GM08714 (cell line): ENCODE data around the gene ELMO1.

Source experiments
- H3K4me3 ChIP-seq: fragments of 200-500 bp; sonication (Bioruptor generic); 2 replicates; pipeline ENCODE4 v1.5.1; 2014; ENCODE audit warnings: mild to moderate bottlenecking, low read length, inconsistent platforms
- ZNF274 ChIP-seq: IDR thresholded peaks from 2 replicates; pipeline ENCODE4 v1.6.1; 2012; ENCODE audit warnings: mild to moderate bottlenecking, low read depth, low read length

Gene ELMO1

GRCh38 chr7:37193087-37193774 is 255.4 kb downstream of the ELMO1 start:
- H3K4me3 ChIP-seq, result no peak overlapping the region
- TF ChIP-seq ZNF274, result no peak

- no peak overlapping the region for H3K4me3 ChIP-seq
- TF ChIP-seq ZNF274, result no peak
Measured at GRCh38 chr7:37191797-37192196, 256.9 kb downstream of the ELMO1 start.

- H3K4me3 ChIP-seq, result no peak overlapping the region
- no peak for TF ChIP-seq ZNF274
Measured at GRCh38 chr7:37187179-37187578, 261.5 kb downstream of the ELMO1 start.

- no peak overlapping the region for H3K4me3 ChIP-seq
- no peak for TF ChIP-seq ZNF274
Measured at GRCh38 chr7:37186753-37187152, 261.9 kb downstream of the ELMO1 start.

GRCh38 chr7:37181550-37181932 is 267.1 kb downstream of the ELMO1 start:
- no peak for TF ChIP-seq ZNF274
- H3K4me3 ChIP-seq, result no peak overlapping the region

GRCh38 chr7:37180828-37181549 is 267.7 kb downstream of the ELMO1 start:
- TF ChIP-seq ZNF274, result no peak
- H3K4me3 ChIP-seq, result no peak overlapping the region

GRCh38 chr7:37176079-37176478 is 272.6 kb downstream of the ELMO1 start:
- H3K4me3 ChIP-seq, result no peak overlapping the region
- TF ChIP-seq ZNF274, result no peak

- H3K4me3 ChIP-seq, result no peak overlapping the region
- no peak for TF ChIP-seq ZNF274
Measured at GRCh38 chr7:37174460-37174859, 274.2 kb downstream of the ELMO1 start.

- no peak overlapping the region for H3K4me3 ChIP-seq
- no peak for TF ChIP-seq ZNF274
Measured at GRCh38 chr7:37173670-37174069, 275.0 kb downstream of the ELMO1 start.

GRCh38 chr7:37162106-37162505 is 286.6 kb downstream of the ELMO1 start:
- H3K4me3 ChIP-seq, result no peak overlapping the region
- TF ChIP-seq ZNF274, result no peak

- no peak overlapping the region for H3K4me3 ChIP-seq
Measured at GRCh38 chr7:37160656-37161055, 288.0 kb downstream of the ELMO1 start.

GRCh38 chr7:37153376-37153775 is 295.3 kb downstream of the ELMO1 start:
- TF ChIP-seq ZNF274, result no peak
- no peak overlapping the region for H3K4me3 ChIP-seq

More at GRCh38 chr7:37160656-37161055, 288.0 kb downstream of the ELMO1 start:
- TF ChIP-seq ZNF274, result no peak

- H3K4me3 ChIP-seq, result no peak overlapping the region
- TF ChIP-seq ZNF274, result no peak
Measured at GRCh38 chr7:37151741-37152413, 296.8 kb downstream of the ELMO1 start.

- no peak overlapping the region for H3K4me3 ChIP-seq
- TF ChIP-seq ZNF274, result no peak
Measured at GRCh38 chr7:37150856-37151255, 297.8 kb downstream of the ELMO1 start.

GRCh38 chr7:37150180-37150579 is 298.5 kb downstream of the ELMO1 start:
- TF ChIP-seq ZNF274, result no peak
- H3K4me3 ChIP-seq, result no peak overlapping the region

GRCh38 chr7:37149773-37150124 is 298.9 kb downstream of the ELMO1 start:
- no peak overlapping the region for H3K4me3 ChIP-seq
- TF ChIP-seq ZNF274, result no peak
